T1000 (cell line): ENCODE data around the gene ATXN1.

Experiments used
- DNase-seq: peaks from one replicate; lab custom pipeline; 2025; ENCODE audit warnings: mixed read lengths; lab: John Stamatoyannopoulos, UW

The ATXN1 gene

GRCh38 chr6:16743664-16744210 lies 17.5 kb downstream of the ATXN1 start:
- DNase-seq, result no peak

- no peak for DNase-seq
Observed at GRCh38 chr6:16742116-16742515, 19.1 kb downstream of the ATXN1 start.

GRCh38 chr6:16741112-16742016 lies 19.9 kb downstream of the ATXN1 start:
- no peak for DNase-seq

DNA sequence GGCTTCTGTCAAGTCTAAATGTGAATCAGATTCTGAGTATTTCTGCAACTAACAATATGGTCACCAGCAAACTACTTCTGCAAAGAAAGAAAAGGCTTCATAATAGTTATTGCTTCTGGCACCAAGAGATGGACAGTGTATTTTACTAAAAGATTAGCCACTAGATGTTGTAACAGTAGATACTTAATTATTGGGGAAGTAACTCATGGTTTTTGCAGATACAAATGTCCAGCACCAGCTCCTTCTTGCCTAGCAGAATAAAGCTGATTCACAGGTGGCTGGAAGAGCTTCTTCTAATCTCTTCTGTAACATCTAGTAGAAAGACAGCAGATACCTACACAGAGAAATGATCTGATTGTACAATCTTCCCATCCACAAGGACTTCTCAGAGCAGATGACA lies 21.2 kb downstream of the ATXN1 start:
- no peak for DNase-seq

GRCh38 chr6:16739329-16739801 lies 21.9 kb downstream of the ATXN1 start:
- DNase-seq, result no peak

DNA sequence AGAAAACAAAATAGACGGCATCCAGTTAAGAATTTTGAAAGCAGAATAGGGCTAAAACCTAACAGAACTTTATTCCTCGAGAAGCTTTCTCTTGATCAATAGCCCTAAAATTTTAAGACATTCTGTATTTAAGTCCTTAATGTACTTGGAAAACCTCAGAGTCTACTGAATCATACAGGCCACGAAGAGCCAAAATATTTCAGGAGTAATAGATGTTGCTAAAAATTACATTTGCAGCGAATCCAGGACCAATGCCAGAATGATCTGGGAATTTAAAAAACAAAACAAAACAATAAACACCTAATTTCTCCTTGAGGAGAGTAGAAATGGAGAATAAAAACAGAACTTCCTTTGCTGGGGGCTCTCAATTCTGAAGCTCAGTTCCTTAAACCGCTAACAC lies 23.3 kb downstream of the ATXN1 start:
- no peak for DNase-seq

DNA sequence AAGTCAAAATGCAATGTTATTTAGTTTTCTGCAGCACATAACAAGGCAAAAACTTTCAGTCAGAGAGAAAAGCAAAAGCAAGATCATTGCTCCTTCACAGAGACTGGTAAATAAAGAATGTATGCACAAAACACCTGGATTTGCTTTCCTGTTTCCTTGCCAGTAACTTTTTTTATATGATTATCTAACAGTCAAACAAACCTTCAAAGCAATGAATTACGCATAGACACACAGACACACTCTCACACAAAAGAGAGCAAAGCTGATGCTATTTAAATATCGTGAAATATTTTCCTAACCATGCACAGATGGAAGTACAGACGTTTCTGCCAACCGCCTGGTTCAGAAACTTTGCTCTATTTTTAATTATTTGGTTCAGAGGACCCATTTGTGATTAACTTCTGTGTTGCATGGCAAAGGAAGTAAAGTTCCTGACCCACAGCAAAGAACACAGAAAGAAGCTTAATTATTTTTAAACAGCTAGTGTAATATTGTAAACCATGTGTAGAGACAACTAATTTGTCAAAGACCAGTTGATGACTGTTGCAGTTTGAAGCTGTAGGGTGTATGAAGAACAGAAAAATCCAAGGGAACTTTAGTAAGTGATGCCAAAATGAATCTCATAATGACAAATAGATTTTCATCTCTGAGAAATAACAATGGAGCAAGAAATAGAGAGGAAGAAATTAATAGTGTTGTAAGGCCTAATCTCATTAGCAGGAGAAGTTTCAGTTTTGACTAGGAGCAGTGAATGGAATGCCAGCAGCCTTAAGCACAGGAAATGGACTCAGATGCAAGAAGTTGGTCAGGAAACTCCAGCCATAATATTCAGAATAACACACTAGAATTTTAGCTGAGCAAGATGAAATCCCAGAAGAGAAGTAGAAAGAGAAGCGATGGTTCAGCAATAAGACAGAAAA lies 24.1 kb downstream of the ATXN1 start:
- no peak for DNase-seq

DNA sequence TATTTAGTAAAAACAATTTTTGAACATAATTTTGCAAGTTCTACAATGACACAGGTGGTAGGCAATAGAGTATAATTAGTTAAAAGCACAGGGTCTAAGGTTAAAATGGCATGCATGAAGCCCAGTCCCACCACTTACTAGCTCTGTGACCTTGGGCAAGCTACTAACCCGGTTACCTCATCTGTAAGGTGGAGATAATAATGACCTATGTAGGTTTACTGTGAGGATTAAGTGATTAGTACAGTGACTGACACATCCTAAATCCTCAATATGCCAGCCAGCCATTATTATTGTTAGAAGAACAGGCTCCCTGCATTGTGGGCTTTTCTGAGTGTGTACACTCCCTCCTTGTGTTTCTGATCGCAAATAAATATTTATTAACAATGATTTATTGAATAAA lies 26.2 kb downstream of the ATXN1 start:
- no peak for DNase-seq

DNA sequence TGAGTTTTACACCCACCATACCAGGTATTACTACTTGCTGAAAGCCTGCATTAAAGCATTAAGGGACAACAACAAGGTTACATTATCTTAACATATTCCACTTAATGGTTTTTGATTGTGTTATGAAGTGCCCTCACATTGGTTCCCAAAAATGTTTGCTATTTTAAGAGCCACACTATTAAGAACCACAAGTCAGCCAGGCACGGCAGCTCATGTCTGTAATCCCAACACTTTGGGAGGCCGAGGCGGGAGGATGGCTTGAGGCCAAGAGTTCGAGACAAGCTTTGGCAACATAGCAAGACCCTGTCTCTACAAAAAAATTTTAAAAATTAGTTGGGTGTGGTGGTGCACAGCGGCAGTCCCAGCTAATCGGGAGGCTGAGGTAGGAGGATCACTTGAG lies 28.2 kb downstream of the ATXN1 start:
- DNase-seq, result no peak

GRCh38 chr6:16731478-16732051 lies 29.7 kb downstream of the ATXN1 start:
- DNase-seq, result no peak

DNA sequence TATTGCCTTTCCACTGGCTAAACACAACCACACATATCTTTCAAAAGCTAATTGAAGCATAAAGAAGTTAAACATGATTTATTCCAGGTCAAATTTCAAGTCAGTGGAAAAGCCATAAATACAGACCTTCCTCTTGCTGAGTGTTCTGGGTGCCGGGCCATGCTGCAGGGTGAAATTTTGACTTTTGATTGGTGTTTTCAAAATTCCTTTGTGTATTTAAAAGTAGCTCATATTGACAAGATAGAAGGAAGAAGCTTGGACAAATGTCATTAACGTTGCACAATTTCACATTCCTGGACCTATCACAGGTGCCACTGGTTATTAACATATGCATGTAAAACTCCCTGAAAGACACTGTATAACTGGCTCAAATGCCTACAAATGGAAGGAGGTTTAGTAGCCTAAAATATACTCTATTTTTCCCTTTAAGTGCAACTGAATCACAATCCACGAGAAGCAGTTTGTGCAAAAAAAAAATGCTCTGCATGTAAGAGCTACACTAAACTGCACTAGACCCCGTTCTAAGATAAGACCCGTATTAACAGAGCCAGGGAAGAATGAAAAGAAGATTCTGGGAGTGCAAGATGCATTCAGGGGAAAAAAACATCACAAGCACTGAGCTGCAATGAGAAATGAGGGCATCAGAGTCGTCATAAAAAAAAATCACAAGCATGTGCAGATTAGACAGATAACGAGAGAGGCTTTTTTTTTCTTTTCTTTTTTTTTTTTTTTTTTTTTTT lies 30.4 kb downstream of the ATXN1 start:
- no peak for DNase-seq

GRCh38 chr6:16729744-16730143 lies 31.5 kb downstream of the ATXN1 start:
- no peak for DNase-seq

DNA sequence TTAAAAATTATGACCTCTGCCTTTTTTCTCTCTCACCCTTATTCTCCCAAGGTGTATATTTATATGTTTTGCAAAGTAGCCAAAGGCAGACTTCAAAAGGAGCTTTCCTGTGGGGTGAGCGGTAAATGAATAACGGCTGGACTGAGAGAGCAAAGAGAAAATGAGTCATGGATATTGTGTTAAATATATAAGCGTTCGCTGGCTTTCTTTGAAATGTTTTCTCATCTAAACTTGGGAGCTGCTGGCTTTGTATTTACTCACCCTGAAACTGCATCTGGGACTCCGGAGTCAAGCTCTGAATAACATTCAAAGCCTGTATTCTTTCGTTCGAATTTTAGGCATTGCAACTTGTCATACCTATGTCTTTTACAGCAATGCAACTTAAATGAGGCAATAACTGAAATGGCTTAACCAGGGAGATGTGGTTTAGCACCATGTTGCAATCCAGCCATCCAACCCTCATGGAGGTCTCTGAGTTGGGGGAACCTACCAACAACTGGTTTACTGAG lies 32.0 kb downstream of the ATXN1 start:
- no peak for DNase-seq

- DNase-seq, result no peak
Observed at GRCh38 chr6:16728513-16729182, 32.6 kb downstream of the ATXN1 start.

DNA sequence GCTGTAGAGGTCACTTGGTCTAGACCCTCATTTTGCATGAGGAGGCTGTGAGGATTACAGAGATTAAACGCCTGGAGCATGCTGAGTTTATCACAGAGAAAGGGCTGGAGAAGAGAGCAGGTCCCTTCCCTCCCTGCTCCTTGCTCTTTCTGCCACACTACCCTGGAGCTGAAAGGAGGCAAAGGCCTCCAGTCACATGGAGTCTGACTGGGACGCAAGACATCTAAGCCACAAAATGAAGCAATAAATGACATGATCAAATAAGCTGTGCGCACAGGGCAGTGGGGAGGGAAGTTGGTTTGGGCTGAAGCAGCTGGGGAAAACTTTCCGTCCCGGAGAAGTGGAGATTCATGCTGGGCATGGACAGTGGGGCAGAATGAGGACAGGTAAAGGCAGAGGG lies 33.3 kb downstream of the ATXN1 start:
- no peak for DNase-seq

DNA sequence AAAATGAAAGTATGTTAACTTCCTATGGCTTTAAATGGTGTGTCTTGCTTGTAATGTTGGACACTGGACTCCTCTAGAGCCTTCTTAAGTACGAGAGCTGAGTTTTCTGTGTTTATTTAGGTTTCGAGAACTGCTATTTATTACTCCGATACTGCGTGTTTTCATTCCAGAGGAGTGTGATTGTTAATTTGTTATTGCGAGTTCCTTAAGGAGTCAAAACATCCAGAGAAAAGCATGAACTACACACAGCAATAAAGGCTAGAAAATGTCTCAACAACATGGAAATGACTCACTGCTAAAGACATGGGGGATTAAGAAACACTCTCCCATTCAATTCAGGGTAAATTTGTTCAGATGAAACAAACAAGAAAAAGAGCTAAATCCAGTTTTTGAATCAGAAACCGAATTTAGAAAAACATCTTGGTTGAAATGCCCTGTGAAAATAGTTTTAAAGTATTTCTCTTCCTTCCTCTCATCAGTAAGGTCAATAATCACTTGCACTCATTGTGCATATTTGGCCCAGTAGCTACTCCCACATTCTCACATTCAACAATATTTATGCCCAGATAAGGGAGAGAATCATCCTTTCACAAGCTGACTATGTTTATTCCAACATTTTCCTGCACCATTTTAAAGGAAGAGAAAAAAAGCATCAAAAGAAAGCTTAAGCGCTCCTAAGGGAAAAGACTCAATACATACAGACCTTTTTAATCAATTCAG lies 36.0 kb downstream of the ATXN1 start:
- DNase-seq, result no peak

- peak; percentile 19 for DNase-seq
Observed at GRCh38 chr6:16723826-16724225, 37.4 kb downstream of the ATXN1 start.

DNA sequence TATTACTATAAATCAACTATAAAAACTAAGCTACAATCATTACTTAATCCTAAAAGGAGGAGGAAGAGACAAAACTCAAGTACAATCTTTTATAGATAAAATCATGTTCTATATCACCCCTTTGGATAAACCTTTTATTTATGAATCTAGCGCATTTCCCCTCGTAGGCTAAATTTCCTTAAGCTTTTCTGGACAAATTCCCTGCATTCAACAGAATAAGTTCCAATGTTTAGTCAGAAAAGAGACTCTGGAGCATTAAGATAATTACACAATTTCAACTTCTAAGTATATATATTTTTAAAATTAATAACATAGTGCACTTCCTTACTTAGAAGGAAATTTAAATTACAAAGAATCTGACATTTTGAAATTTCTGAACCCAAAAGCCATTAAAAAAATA lies 37.9 kb downstream of the ATXN1 start:
- no peak for DNase-seq

GRCh38 chr6:16722630-16723029 lies 38.6 kb downstream of the ATXN1 start:
- no peak for DNase-seq

GRCh38 chr6:16721977-16722376 lies 39.3 kb downstream of the ATXN1 start:
- no peak for DNase-seq
